SK-N-SH (cell line): ENCODE measurements around the gene TARS3. TPM values are rescaled to one million over a fixed set of nuclear protein-coding genes. Genes with fewer than 3 reads are reported as not detected.
A peak's percentile ranks its signal among the peaks of the same experiment; 100 is the strongest.

Experiments
- CTCF ChIA-PET: fragments of 300-600, 350-600 bp; formaldehyde crosslinking; extraction: SDS; loops from one replicate; lab custom pipeline; 2021; lab: Yijun Ruan, JAX
- POLR2A ChIA-PET: fragments of 350-600 bp; sonication (Branson Sonifier 250); formaldehyde crosslinking; extraction: SDS; loops from one replicate; lab custom pipeline; 2020; ENCODE audit warnings: antibody characterized with exemption, inconsistent platforms; lab: Yijun Ruan, JAX
- DNase-seq: peaks from one replicate; pipeline ENCODE4 v3.0.0; 2012
- H2AFZ ChIP-seq: fragments of 200-600 bp; sonication (generic); 2 replicates; pipeline ENCODE4 v1.8.1; 2016; ENCODE audit warnings: antibody characterized with exemption, mild to moderate bottlenecking, low read depth
- H3F3A ChIP-seq: fragments of 200-600 bp; sonication (generic); replicated peaks from 2 replicates; pipeline ENCODE3; 2016; ENCODE audit warnings: antibody characterized with exemption, mild to moderate bottlenecking; ENCODE audit not compliant: insufficient read depth
- H3K27ac ChIP-seq, 2 experiments: fragments of 200-500 bp in 1 of 2; fragments of 200-600 bp in 1 of 2; sonication (Bioruptor generic) in 1 of 2; sonication (generic), shearing (Covaris generic) in 1 of 2; 2 replicates each; pipeline versions ENCODE4 v1.5.1 to v1.6.1; 2014 to 2016; ENCODE audit warnings: low read depth in 2 of 2, inconsistent platforms in 1 of 2, low read length in 1 of 2, mild to moderate bottlenecking in 1 of 2, mixed read lengths in 1 of 2
- H3K27me3 ChIP-seq: fragments of 200-600 bp; sonication (generic), shearing (Covaris generic); 2 replicates; pipeline ENCODE4 v1.6.1; 2016; ENCODE audit warnings: mixed run types; ENCODE audit not compliant: insufficient read depth
- H3K36me3 ChIP-seq, 2 experiments: fragments of 200-500 bp in 1 of 2; fragments of 200-600 bp in 1 of 2; sonication (Bioruptor generic) in 1 of 2; sonication (generic) in 1 of 2; replicated peaks in 1 of 2; 2 replicates each; pipeline versions ENCODE3 to v1.5.1; 2014 to 2016; ENCODE audit warnings: low read length in 1 of 2, mild to moderate bottlenecking in 1 of 2; ENCODE audit not compliant: insufficient read depth in 2 of 2, control insufficient read depth in 1 of 2
- H3K4me1 ChIP-seq, 2 experiments: fragments of 200-500 bp in 1 of 2; fragments of 200-600 bp in 1 of 2; sonication (Bioruptor generic) in 1 of 2; sonication (generic), shearing (Covaris generic) in 1 of 2; 2 replicates each; pipeline versions ENCODE4 v1.5.1 to v1.6.1; 2014 to 2016; ENCODE audit warnings: low read depth in 1 of 2, low read length in 1 of 2, mixed run types in 1 of 2; ENCODE audit not compliant: insufficient read depth in 2 of 2, control insufficient read depth in 1 of 2
- H3K4me2 ChIP-seq: fragments of 200-600 bp; sonication (generic), shearing (Covaris generic); 2 replicates; pipeline ENCODE4 v1.6.1; 2017; ENCODE audit warnings: mixed run types
- H3K4me3 ChIP-seq, 2 experiments: fragments of 200-500 bp in 1 of 2; fragments of 200-600 bp in 1 of 2; sonication (Bioruptor generic) in 1 of 2; sonication (generic), shearing (Covaris generic) in 1 of 2; 2 replicates each; pipeline versions ENCODE4 v1.5.1 to v1.8.1; 2014 to 2016; ENCODE audit warnings: low read depth in 2 of 2, inconsistent platforms in 1 of 2, low read length in 1 of 2, mild to moderate bottlenecking in 1 of 2, mixed read lengths in 1 of 2, moderate library complexity in 1 of 2
- H3K79me2 ChIP-seq: fragments of 200-600 bp; sonication (generic); 2 replicates; pipeline ENCODE4 v1.8.1; 2017; ENCODE audit warnings: mild to moderate bottlenecking; ENCODE audit not compliant: insufficient read depth
- H3K9ac ChIP-seq: fragments of 200-600 bp; sonication (generic); 2 replicates; pipeline ENCODE4 v1.6.1; 2017; ENCODE audit warnings: mixed run types
- H3K9me2 ChIP-seq: fragments of 200-600 bp; sonication (generic); 2 replicates; pipeline ENCODE4 v1.6.1; 2017; ENCODE audit warnings: mixed run types
- H3K9me3 ChIP-seq: fragments of 200-600 bp; sonication (generic); 2 replicates; pipeline ENCODE4 v1.6.1; 2017; ENCODE audit warnings: mixed run types, mild to moderate bottlenecking, moderate library complexity
- H4K20me1 ChIP-seq: fragments of 200-600 bp; sonication (generic); 2 replicates; pipeline ENCODE4 v1.6.1; 2017; ENCODE audit warnings: mild to moderate bottlenecking, mixed run types; ENCODE audit not compliant: insufficient read depth
- CTCF ChIP-seq: fragments of 200-600 bp; sonication (generic); IDR thresholded peaks from 2 replicates; pipeline ENCODE4 v1.6.1; 2017; ENCODE audit warnings: antibody characterized with exemption, mild to moderate bottlenecking, moderate library complexity
- EP300 ChIP-seq, 2 experiments: IDR thresholded peaks; 2 replicates each; pipeline versions ENCODE4 v1.4.0 to v1.6.1; 2012; ENCODE audit warnings: borderline replicate concordance in 1 of 2, low read depth in 1 of 2, low read length in 1 of 2
- EZH2phosphoT487 ChIP-seq: fragments of 200-600 bp; sonication (generic); IDR thresholded peaks from 2 replicates; pipeline ENCODE4 v1.6.1; 2017; ENCODE audit warnings: low read depth, mixed run types, mild to moderate bottlenecking, antibody characterized with exemption, moderate library complexity, borderline replicate concordance
- FOSL2 ChIP-seq: IDR thresholded peaks from 2 replicates; pipeline ENCODE4 v1.4.0; 2012; ENCODE audit warnings: low read depth, mild to moderate bottlenecking, moderate library complexity, borderline replicate concordance
- GABPA ChIP-seq: IDR thresholded peaks from 2 replicates; pipeline ENCODE4 v1.4.0; 2012; ENCODE audit warnings: low read depth, mild to moderate bottlenecking
- GATA2 ChIP-seq: sonication (generic); formaldehyde crosslinking; IDR thresholded peaks from 2 replicates; pipeline ENCODE4 v1.5.0; 2020; ENCODE audit warnings: mild to moderate bottlenecking, missing genetic modification reagents
- JUND ChIP-seq: IDR thresholded peaks from 2 replicates; pipeline ENCODE4 v1.4.0; 2012
- MXI1 ChIP-seq: IDR thresholded peaks from 2 replicates; pipeline ENCODE4 v1.6.1; 2012; ENCODE audit warnings: mild to moderate bottlenecking, low read depth, low read length, improper control_type of control experiment
- NRF1 ChIP-seq: IDR thresholded peaks from 2 replicates; pipeline ENCODE4 v1.6.1; 2012; ENCODE audit warnings: low read depth, mild to moderate bottlenecking, low read length
- PBX3 ChIP-seq: IDR thresholded peaks from 2 replicates; pipeline ENCODE4; 2012
- REST ChIP-seq: IDR thresholded peaks from 2 replicates; pipeline ENCODE4 v1.6.1; 2012; ENCODE audit warnings: mild to moderate bottlenecking, low read depth, low read length, moderate library complexity
- SMC3 ChIP-seq: IDR thresholded peaks from 2 replicates; pipeline ENCODE4 v1.6.1; 2012; ENCODE audit warnings: low read depth, low read length, improper control_type of control experiment
- USF2 ChIP-seq: fragments of 150-350 bp; IDR thresholded peaks from 2 replicates; pipeline ENCODE4 v1.6.1; 2017; ENCODE audit warnings: antibody characterized with exemption, low read length, low read depth, borderline replicate concordance
- YY1 ChIP-seq: IDR thresholded peaks from 2 replicates; pipeline ENCODE4 v1.4.0; 2012; ENCODE audit warnings: low read depth, mild to moderate bottlenecking
- WGBS: methylation state at CpG from one replicate; pipeline ENCODE4 v1.1.6; 2017; ENCODE audit warnings: low lambda C conversion rate; 5-methylcytosine and 5-hydroxymethylcytosine counted together
- polyA plus RNA-seq, 3 experiments: library from polyadenylated mRNA; depleted of rRNA; stranded (reverse); fragments of >200 nt; gene quantifications; 2 replicates each; pipeline ENCODE4 v1.2.3, GENCODE V29; 2012

The TARS3 gene
- polyA plus RNA-seq, 1 of the 3 experiments (the other 2 are of a cell fraction), result 3.5 TPM

GRCh38 chr15:101651554-101652097 is 72.6 kb downstream of the TARS3 start:
- ChIA-PET POLR2A (interaction anchor here (0.7 kb wide), 1 partner anchor 14 kb away, joined by 3 read pairs; no protein-coding TSS in a partner anchor), CTCF (interaction anchor here (1.0 to 1.3 kb wide), 4 partner anchors 9 to 357 kb away, joined by 4 to 7 read pairs (median 5); no protein-coding TSS in a partner anchor)
- Histone ChIP-seq H3K36me3 (peaks cover 39 to 44% of the 10 kb centered on the region in 2 experiments), H3K79me2 (peaks cover 63% of the 10 kb centered on the region), H4K20me1 (peaks cover 19% of the 10 kb centered on the region), H3K4me2 (peak overlapping the region; percentile 97), H3K9ac (peak overlapping the region; percentile 92), H3K9me2 (no peaks in the 10 kb centered on the region), H3F3A (peaks cover 20% of the 10 kb centered on the region), H3K9me3 (no peaks in the 10 kb centered on the region), H2AFZ (peak overlapping the region; percentile 91), H3K27me3 (no peaks in the 10 kb centered on the region), H3K4me1 (peaks cover 17 to 22% of the 10 kb centered on the region in 2 experiments; a peak in 3 of 4 replicates), H3K27ac (peak overlapping the region; percentile 90 to 93), H3K4me3 (peak overlapping the region; percentile 88 to 92)
- no peak for DNase-seq
- 1% methylated on average over 30 of the region's 32 CpGs for WGBS
- TF ChIP-seq GATA2 (CRISPR knock-in tag) (no peak), EP300 (IDR thresholded peaks at IDR 0.05; ENCODE audit: borderline replicate concordance in 1 of 2, low read depth in 1 of 2, low read length in 1 of 2) (no peak), USF2 (no peak), JUND (no peak), FOSL2 (no peak), PBX3 (no peak), MXI1 (no peak), GABPA (no peak)

GRCh38 chr15:101650145-101650544 is 74.1 kb downstream of the TARS3 start:
- no peak for TF ChIP-seq YY1
- no peak for TF ChIP-seq REST
- TF ChIP-seq MXI1, result no peak
- TF ChIP-seq CTCF, result no peak
- TF ChIP-seq EZH2phosphoT487, result no peak
- TF ChIP-seq GABPA, result no peak
- TF ChIP-seq SMC3, result no peak
- no peak for TF ChIP-seq FOSL2
- TF ChIP-seq NRF1, result no peak
- Histone ChIP-seq H3K36me3 (peaks cover 53 to 55% of the 10 kb centered on the region in 2 experiments), H2AFZ (no peak overlapping the region), H3K27me3 (no peaks in the 10 kb centered on the region), H3K4me2 (peak overlapping the region; percentile 97; the same call in 1 of the 2 replicates), H3K79me2 (peaks cover 63% of the 10 kb centered on the region), H3K9me3 (no peaks in the 10 kb centered on the region), H3K4me3 (peak overlapping the region; percentile 88 to 92; a peak in 2 of 4 replicates), H3F3A (peaks cover 28% of the 10 kb centered on the region), H3K9me2 (no peaks in the 10 kb centered on the region), H3K27ac (no peak overlapping the region), H3K9ac (peak overlapping the region; percentile 92; the same call in 1 of the 2 replicates), H4K20me1 (peaks cover 19% of the 10 kb centered on the region), H3K4me1 (peaks cover 17 to 22% of the 10 kb centered on the region in 2 experiments; a peak in 3 of 4 replicates)
- no peak for DNase-seq
- POLR2A ChIA-PET, result no interaction called here
- CTCF ChIA-PET, result interaction anchor here (1.2 to 1.6 kb wide), 2 partner anchors 14 to 350 kb away, joined by 3 to 10 read pairs; no protein-coding TSS in a partner anchor
- 66% methylated on average over 5 of the region's 5 CpGs for whole genome bisulfite sequencing
